Activated B cell treated with CpG ODN at 0.5 μM for 24 hours (primary cell): ENCODE data around the gene PDE7B. TPM values are rescaled to one million over a fixed set of nuclear protein-coding genes. Genes with fewer than 3 reads are reported as not detected.

Experiments used
- ATAC-seq: fragments of 200-7000 bp; cut with Tn5 transposase; one replicate; pipeline ENCODE4 v1.10.0; 2021; ENCODE audit warnings: low read depth, mild to moderate bottlenecking, moderate library complexity
- CTCF ChIA-PET: fragments of 350-600 bp; sonication (Branson Sonifier 250); formaldehyde crosslinking; loops from one replicate; lab custom pipeline; 2021; ENCODE audit warnings: antibody characterized with exemption; lab: Charles Lee
- POLR2A ChIA-PET: fragments of 350-600 bp; sonication (Branson Sonifier 250); formaldehyde crosslinking; loops from one replicate; lab custom pipeline; 2021; ENCODE audit warnings: antibody characterized with exemption; lab: Charles Lee
- DNase-seq: peaks from one replicate; pipeline ENCODE4 v3.0.0; 2022
- H3K27ac Mint-ChIP-seq: one replicate; pipeline ENCODE4 v1.8.0; 2020; ENCODE audit warnings: mixed read lengths
- H3K27me3 Mint-ChIP-seq: one replicate; pipeline ENCODE4 v1.8.0; 2021; ENCODE audit warnings: mixed read lengths
- H3K36me3 Mint-ChIP-seq: one replicate; pipeline ENCODE4 v1.8.0; 2021; ENCODE audit warnings: low read depth, mixed read lengths
- H3K4me1 Mint-ChIP-seq: one replicate; pipeline ENCODE4 v1.8.0; 2021; ENCODE audit warnings: mixed read lengths
- H3K4me3 Mint-ChIP-seq: one replicate; pipeline ENCODE4 v1.8.0; 2020; ENCODE audit warnings: mild to moderate bottlenecking, mixed read lengths
- H3K9me3 Mint-ChIP-seq: one replicate; pipeline ENCODE4 v1.8.0; 2020; ENCODE audit warnings: mixed read lengths
- CTCF ChIP-seq: fragments of 200-600 bp; IDR thresholded peaks from one replicate; pipeline ENCODE4 v1.8.0; 2022; ENCODE audit warnings: antibody characterized with exemption, mild to moderate bottlenecking
- intact Hi-C: fragments of 100-400 bp; cut with micrococcal nuclease; formaldehyde crosslinking; loops from one replicate; pipeline ENCODE4 v1.15.1; 2024
- total RNA-seq: library from RNA; stranded (reverse); gene quantifications from 2 replicates; pipeline ENCODE4 v1.2.3, GENCODE V29; 2022

The PDE7B gene
- total RNA-seq, 1 donor from 2014 or later = 1.8 TPM

- TF ChIP-seq CTCF = no peak
- H3K4me3 Mint-ChIP-seq = no peak overlapping the region
- no peak overlapping the region for H3K27ac Mint-ChIP-seq
- intact Hi-C loops = no loop called here
- no peak for ATAC-seq
- POLR2A ChIA-PET = no interaction called here
- H3K27me3 Mint-ChIP-seq = no peaks in the 10 kb centered on the region
- no peak for DNase-seq
- peaks cover 5% of the 10 kb centered on the region for H3K36me3 Mint-ChIP-seq
- H3K9me3 Mint-ChIP-seq = no peaks in the 10 kb centered on the region
- CTCF ChIA-PET = no interaction called here
- H3K4me1 Mint-ChIP-seq = peaks cover 4% of the 10 kb centered on the region
Measured at GRCh38 chr6:135866445-135867123, 15.1 kb downstream of the PDE7B start.

GRCh38 chr6:135867332-135867731, 15.8 kb downstream of the PDE7B start:
- peaks cover 5% of the 10 kb centered on the region for H3K36me3 Mint-ChIP-seq
- H3K9me3 Mint-ChIP-seq = no peaks in the 10 kb centered on the region
- no peak overlapping the region for H3K4me3 Mint-ChIP-seq
- ChIA-PET POLR2A (interaction anchor here (0.6 to 0.8 kb wide), 3 partner anchors 9 to 369 kb away, joined by 3 to 6 read pairs (median 5); no protein-coding TSS in a partner anchor), CTCF (interaction anchor here (0.6 kb wide), 1 partner anchor 67 kb away, joined by 5 read pairs; no protein-coding TSS in a partner anchor)
- no peak for TF ChIP-seq CTCF
- ATAC-seq (no peak), DNase-seq (no peak)
- H3K27ac Mint-ChIP-seq = no peak overlapping the region
- H3K4me1 Mint-ChIP-seq = no peaks in the 10 kb centered on the region
- intact Hi-C loops = no loop called here
- no peaks in the 10 kb centered on the region for H3K27me3 Mint-ChIP-seq

- ChIA-PET CTCF (no interaction called here), POLR2A (no interaction called here)
- Mint-ChIP-seq H3K4me1 (peaks cover 2% of the 10 kb centered on the region), H3K27ac (no peak overlapping the region), H3K27me3 (no peaks in the 10 kb centered on the region), H3K36me3 (peaks cover 5% of the 10 kb centered on the region), H3K4me3 (no peak overlapping the region), H3K9me3 (no peaks in the 10 kb centered on the region)
- ATAC-seq = no peak
- no peak for DNase-seq
- intact Hi-C loops = no loop called here
- TF ChIP-seq CTCF = no peak
Measured at GRCh38 chr6:135869857-135870256, 18.4 kb downstream of the PDE7B start.

GRCh38 chr6:135870722-135871121, 19.2 kb downstream of the PDE7B start:
- no peaks in the 10 kb centered on the region for H3K27me3 Mint-ChIP-seq
- intact Hi-C loops = no loop called here
- ATAC-seq (no peak), DNase-seq (no peak)
- POLR2A ChIA-PET = interaction anchor here (0.8 kb wide), 1 partner anchor 9 kb away, joined by 3 read pairs; no protein-coding TSS in a partner anchor
- CTCF ChIA-PET = no interaction called here
- H3K27ac Mint-ChIP-seq = no peak overlapping the region
- H3K9me3 Mint-ChIP-seq = no peaks in the 10 kb centered on the region
- H3K4me3 Mint-ChIP-seq = no peak overlapping the region
- peaks cover 1% of the 10 kb centered on the region for H3K36me3 Mint-ChIP-seq
- no peak for TF ChIP-seq CTCF
- H3K4me1 Mint-ChIP-seq = peaks cover 2% of the 10 kb centered on the region

- Mint-ChIP-seq H3K9me3 (no peaks in the 10 kb centered on the region), H3K4me1 (peaks cover 2% of the 10 kb centered on the region), H3K36me3 (peaks cover 1% of the 10 kb centered on the region), H3K27ac (no peak overlapping the region), H3K27me3 (no peaks in the 10 kb centered on the region), H3K4me3 (no peak overlapping the region)
- ATAC-seq = no peak
- DNase-seq = no peak
- intact Hi-C loops = no loop called here
- CTCF ChIA-PET = no interaction called here
- POLR2A ChIA-PET = interaction anchor here (0.7 to 0.8 kb wide), 2 partner anchors 8 to 10 kb away, joined by 3 read pairs; no protein-coding TSS in a partner anchor
- TF ChIP-seq CTCF = no peak
Measured at GRCh38 chr6:135871296-135871695, 19.8 kb downstream of the PDE7B start.
